Ovary (tissue), 3 donors: ENCODE results near the gene ABI3.

Experiments used
- CTCF ChIP-seq, 3 donors: fragments of 450-650 bp in 2 of 3; fragments of 200-600 bp in 1 of 3; IDR thresholded peaks; one replicate each; pipeline versions ENCODE4 v1.5.1 to v1.8.0; 2016 to 2022; ENCODE audit warnings: antibody characterized with exemption in 3 of 3, mild to moderate bottlenecking in 1 of 3
- EP300 ChIP-seq: sonication (generic); formaldehyde crosslinking; IDR thresholded peaks from one replicate; pipeline ENCODE4 v1.6.1; 2017; ENCODE audit warnings: antibody characterized with exemption
- donor health status: DM: no; HTN: no; CAD: no.

- TF ChIP-seq CTCF (IDR thresholded peaks at IDR 0.05), result no peak
- TF ChIP-seq EP300, result no peak
These were observed 16.3 kb upstream of the ABI3 start for GRCh38 chr17:49194297-49194607.
